Measurements from ENCODE around the gene DUSP2. TPM values are rescaled to one million over a fixed set of nuclear protein-coding genes. Genes with fewer than 3 reads are reported as not detected.

DUSP2 gene
- total RNA-seq, 1 donor from 2014 or later: 1.1 TPM

GRCh38 chr2:96098900-96099590 is 46.2 kb downstream of the DUSP2 start:
- Mint-ChIP-seq H3K4me3 (no peak overlapping the region), H3K9me3 (no peaks in the 10 kb centered on the region), H3K27me3 (ENCODE audit: low read depth) (no peaks in the 10 kb centered on the region), H3K36me3 (ENCODE audit: low read depth) (no peaks in the 10 kb centered on the region), H3K27ac (ENCODE audit: unreplicated experiment) (no peak overlapping the region), H3K4me1 (peaks cover 4% of the 10 kb centered on the region)
- no peak for DNase-seq (ENCODE audit: low read depth, low spot score)
- no peak for TF ChIP-seq CTCF (conservative IDR thresholded peaks at IDR 0.05)

DNA sequence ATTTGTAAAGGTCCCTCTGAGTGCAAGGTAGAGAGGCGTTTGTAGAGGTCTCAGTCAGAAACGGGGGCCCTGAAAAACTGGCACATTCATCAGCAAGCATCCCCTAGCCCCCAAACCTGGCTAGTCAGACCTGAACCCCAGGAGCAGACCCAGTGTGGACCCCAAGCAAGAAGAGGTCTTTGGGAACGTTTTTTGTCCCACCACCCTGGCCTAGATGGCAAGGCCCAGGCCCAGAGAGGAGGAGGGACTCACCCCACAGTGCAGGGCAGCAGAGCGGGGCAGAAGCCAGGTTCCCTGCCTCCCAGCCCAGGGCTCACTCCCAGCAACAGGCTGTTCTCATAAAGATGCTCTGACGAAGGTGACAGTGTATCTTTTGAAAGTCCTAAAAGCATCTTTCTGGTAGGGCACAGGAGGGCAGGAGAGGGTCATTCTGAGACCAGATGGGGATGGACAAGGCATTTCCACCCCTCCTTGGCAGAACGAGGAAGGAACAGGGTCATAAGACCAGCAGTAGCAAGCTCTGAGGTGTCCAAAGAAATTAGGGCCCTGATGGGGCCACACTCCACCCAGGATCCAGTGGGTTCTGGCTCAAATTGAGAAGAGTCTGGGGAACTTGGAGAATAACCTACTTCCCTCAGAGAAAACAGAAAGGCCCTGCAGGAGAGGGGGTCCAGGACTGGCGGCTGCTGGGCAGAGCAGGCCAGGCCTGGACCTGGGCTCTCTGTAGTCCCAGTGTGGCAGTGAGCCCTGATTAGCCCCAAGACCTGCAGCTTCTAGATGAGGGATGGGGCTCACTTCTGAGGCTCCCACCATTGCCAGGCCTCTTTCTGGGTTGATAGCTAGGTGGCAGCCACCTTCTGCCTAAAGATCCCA is 47.1 kb downstream of the DUSP2 start:
- no peak for DNase-seq (ENCODE audit: low read depth, low spot score)
- peaks cover 4% of the 10 kb centered on the region for H3K4me1 Mint-ChIP-seq
- H3K27me3 Mint-ChIP-seq (ENCODE audit: low read depth): no peaks in the 10 kb centered on the region
- H3K9me3 Mint-ChIP-seq: no peaks in the 10 kb centered on the region
- H3K36me3 Mint-ChIP-seq (ENCODE audit: low read depth): no peaks in the 10 kb centered on the region
- no peak overlapping the region for H3K4me3 Mint-ChIP-seq
- H3K27ac Mint-ChIP-seq (ENCODE audit: unreplicated experiment): no peak overlapping the region
- no peak for TF ChIP-seq CTCF (conservative IDR thresholded peaks at IDR 0.05)

DNA sequence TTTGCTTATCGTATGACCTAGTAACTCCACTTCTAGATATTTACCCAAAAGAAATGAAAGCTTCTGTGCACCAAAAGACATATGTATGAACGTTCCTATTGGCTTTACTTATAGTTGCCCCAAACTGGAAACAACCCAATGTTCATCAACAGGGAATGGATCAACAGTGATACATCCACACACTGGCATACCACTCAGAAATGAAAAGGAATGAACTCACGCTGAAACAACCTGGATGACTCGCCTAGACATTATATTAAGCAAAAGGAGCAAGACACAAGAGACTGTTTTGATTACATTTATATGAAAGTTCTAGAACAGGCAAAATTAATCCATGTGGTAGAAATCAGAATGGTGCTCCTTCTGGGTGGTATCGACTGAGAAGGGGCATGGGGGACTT is 47.8 kb downstream of the DUSP2 start:
- Mint-ChIP-seq H3K9me3 (no peaks in the 10 kb centered on the region), H3K4me3 (no peak overlapping the region), H3K4me1 (peaks cover 4% of the 10 kb centered on the region), H3K36me3 (ENCODE audit: low read depth) (no peaks in the 10 kb centered on the region), H3K27ac (ENCODE audit: unreplicated experiment) (no peak overlapping the region), H3K27me3 (ENCODE audit: low read depth) (no peaks in the 10 kb centered on the region)
- TF ChIP-seq CTCF (conservative IDR thresholded peaks at IDR 0.05): no peak
- no peak for DNase-seq (ENCODE audit: low read depth, low spot score)

- no peaks in the 10 kb centered on the region for H3K9me3 Mint-ChIP-seq
- H3K4me3 Mint-ChIP-seq: no peak overlapping the region
- no peak for DNase-seq (ENCODE audit: low read depth, low spot score)
- peaks cover 8% of the 10 kb centered on the region for H3K4me1 Mint-ChIP-seq
- H3K36me3 Mint-ChIP-seq (ENCODE audit: low read depth): no peaks in the 10 kb centered on the region
- no peak for TF ChIP-seq CTCF (conservative IDR thresholded peaks at IDR 0.05)
- no peak overlapping the region for H3K27ac Mint-ChIP-seq (ENCODE audit: unreplicated experiment)
- H3K27me3 Mint-ChIP-seq (ENCODE audit: low read depth): no peaks in the 10 kb centered on the region
Observed at GRCh38 chr2:96095116-96095636, 50.1 kb downstream of the DUSP2 start.

- no peak overlapping the region for H3K4me3 Mint-ChIP-seq
- no peaks in the 10 kb centered on the region for H3K9me3 Mint-ChIP-seq
- no peak for TF ChIP-seq CTCF (conservative IDR thresholded peaks at IDR 0.05)
- no peaks in the 10 kb centered on the region for H3K27me3 Mint-ChIP-seq (ENCODE audit: low read depth)
- no peak for DNase-seq (ENCODE audit: low read depth, low spot score)
- no peak overlapping the region for H3K27ac Mint-ChIP-seq (ENCODE audit: unreplicated experiment)
- peaks cover 9% of the 10 kb centered on the region for H3K4me1 Mint-ChIP-seq
- H3K36me3 Mint-ChIP-seq (ENCODE audit: low read depth): no peaks in the 10 kb centered on the region
Observed at GRCh38 chr2:96093528-96093927, 51.7 kb downstream of the DUSP2 start.

Other genes starting within 250 kb of the DUSP2 start
- 43.5 and 46.2 TPM in 2 replicates for gene ANKRD36C, start 153.6 kb downstream of the DUSP2 start, total RNA-seq
- gene GPAT2, start 110.5 kb downstream of the DUSP2 start, total RNA-seq: not detected in 2 replicates
- gene ADRA2B, start 28.9 kb downstream of the DUSP2 start, total RNA-seq: 0.79 and 0.82 TPM in 2 replicates
- not detected in 2 replicates for gene ASTL, start 6.9 kb downstream of the DUSP2 start, total RNA-seq
- 178 and 186 TPM in 2 replicates for gene STARD7, start 63.4 kb upstream of the DUSP2 start, total RNA-seq
- 28.8 and 30.6 TPM in 2 replicates for gene TMEM127, start 120.6 kb upstream of the DUSP2 start, total RNA-seq
- 89.8 and 91.1 TPM in 2 replicates for gene CIAO1, start 120.8 kb upstream of the DUSP2 start, total RNA-seq
- 248 and 250 TPM in 2 replicates for gene SNRNP200, start 160.1 kb upstream of the DUSP2 start, total RNA-seq
- 24.2 and 25.6 TPM in 2 replicates for gene ITPRIPL1, start 179.9 kb upstream of the DUSP2 start, total RNA-seq
- gene NCAPH, start 190.3 kb upstream of the DUSP2 start, total RNA-seq: 78.8 and 80.9 TPM in 2 replicates

Data from neural crest cell (in vitro differentiated cells).